ENCODE data around the gene ABCA1. TPM values are rescaled to one million over a fixed set of nuclear protein-coding genes. Genes with fewer than 3 reads are reported as not detected.
"Not testable (repeated sequence)": the region's sequence is repeated elsewhere in the genome, so short reads cannot be mapped to it uniquely, and the experiment has no call there.

The ABCA1 gene
- total RNA-seq: 4.3 TPM
- polyA plus RNA-seq: under 1 TPM; 0.14 to 0.85 (median 0.34) TPM

- Mint-ChIP-seq H3K4me3 (peak within 1 kb of the TSS; percentile 87 to 97 (median 90)), H3K4me1 (peaks cover 0 to 37% (median 20%) of the 10 kb centered on the region in 4 donors), H3K36me3 (no peaks in the 10 kb centered on the region), H3K27ac (peak within 1 kb of the TSS in 2 of 3 donors; percentile 65 to 84), H3K27me3 (peaks cover 36% of the 10 kb centered on the region), H3K9me3 (no peaks in the 10 kb centered on the region)
- DNase-seq: peak; percentile 44 to 88 (median 58)
- peaks cover 21% of the 10 kb centered on the region for H3K4me1 ChIP-seq (ENCODE audit: control insufficient read depth, insufficient read depth, low read length, poor library complexity, severe bottlenecking)
- H3K27me3 ChIP-seq (ENCODE audit: control insufficient read depth, insufficient read depth, low read length): peaks cover 8% of the 10 kb centered on the region
- H3K27ac ChIP-seq (ENCODE audit: insufficient read depth, low read length, poor library complexity, severe bottlenecking): no peak within 1 kb of the TSS
- H3K9me3 ChIP-seq (ENCODE audit: control insufficient read depth in 2 of 2, low read length in 2 of 2): no peaks in the 10 kb centered on the region
- peak; percentile 68 for ATAC-seq (ENCODE audit: low read depth in 2 of 2)
- peak within 1 kb of the TSS; percentile 74 for H3K4me3 ChIP-seq (ENCODE audit: low read depth, low read length)
- no peaks in the 10 kb centered on the region for H3K36me3 ChIP-seq (ENCODE audit: control insufficient read depth, insufficient read depth, low read length)
These were observed at the start of gene ABCA1 for GRCh38 chr9:104927912-104928740. Gene ABCA1 (minus strand): TSS chr9:104928155. CDS start chr9:104903679, 24,476 bp downstream.

GRCh38 chr9:104977580-104977979, 49.6 kb upstream of the ABCA1 start:
- Mint-ChIP-seq H3K36me3 (no peaks in the 10 kb centered on the region), H3K27me3 (peaks cover 19% of the 10 kb centered on the region), H3K9me3 (peaks cover 0 to 1% (median 0%) of the 10 kb centered on the region in 7 donors), H3K4me1 (peaks cover 0 to 3% (median 0%) of the 10 kb centered on the region in 4 donors), H3K4me3 (no peak overlapping the region), H3K27ac (no peak overlapping the region)
- H3K27ac ChIP-seq (ENCODE audit: insufficient read depth, low read length, poor library complexity, severe bottlenecking): no peak overlapping the region
- no peak overlapping the region for H3K4me3 ChIP-seq (ENCODE audit: low read depth, low read length)
- H3K36me3 ChIP-seq (ENCODE audit: control insufficient read depth, insufficient read depth, low read length): no peaks in the 10 kb centered on the region
- no peak for DNase-seq
- peaks cover 7% of the 10 kb centered on the region for H3K27me3 ChIP-seq (ENCODE audit: control insufficient read depth, insufficient read depth, low read length)
- H3K9me3 ChIP-seq (ENCODE audit: control insufficient read depth in 2 of 2, low read length in 2 of 2): no peaks in the 10 kb centered on the region
- H3K4me1 ChIP-seq (ENCODE audit: control insufficient read depth, insufficient read depth, low read length, poor library complexity, severe bottlenecking): no peaks in the 10 kb centered on the region
- no peak for ATAC-seq (ENCODE audit: low read depth in 2 of 2)

GRCh38 chr9:104977168-104977567, 49.2 kb upstream of the ABCA1 start:
- peaks cover 0 to 3% (median 0%) of the 10 kb centered on the region in 4 donors for H3K4me1 Mint-ChIP-seq
- Histone ChIP-seq H3K36me3 (ENCODE audit: control insufficient read depth, insufficient read depth, low read length) (no peaks in the 10 kb centered on the region), H3K4me3 (ENCODE audit: low read depth, low read length) (no peak overlapping the region), H3K9me3 (ENCODE audit: control insufficient read depth in 2 of 2, low read length in 2 of 2) (no peaks in the 10 kb centered on the region), H3K27me3 (ENCODE audit: control insufficient read depth, insufficient read depth, low read length) (peaks cover 7% of the 10 kb centered on the region), H3K27ac (ENCODE audit: insufficient read depth, low read length, poor library complexity, severe bottlenecking) (no peak overlapping the region), H3K4me1 (ENCODE audit: control insufficient read depth, insufficient read depth, low read length, poor library complexity, severe bottlenecking) (no peaks in the 10 kb centered on the region)
- H3K27me3 Mint-ChIP-seq: peaks cover 22% of the 10 kb centered on the region
- ATAC-seq (ENCODE audit: low read depth in 2 of 2) (no peak), DNase-seq (no peak)
- no peaks in the 10 kb centered on the region for H3K36me3 Mint-ChIP-seq
- H3K27ac Mint-ChIP-seq: no peak overlapping the region
- no peak overlapping the region for H3K4me3 Mint-ChIP-seq
- H3K9me3 Mint-ChIP-seq: peaks cover 0 to 1% (median 0%) of the 10 kb centered on the region in 7 donors

GRCh38 chr9:104975966-104976595, 48.1 kb upstream of the ABCA1 start:
- not testable (repeated sequence) for ATAC-seq (ENCODE audit: low read depth in 2 of 2); DNase-seq; H3K36me3 Mint-ChIP-seq; H3K4me3 ChIP-seq (ENCODE audit: low read depth, low read length); H3K36me3 ChIP-seq (ENCODE audit: control insufficient read depth, insufficient read depth, low read length); H3K27ac Mint-ChIP-seq; H3K27ac ChIP-seq (ENCODE audit: insufficient read depth, low read length, poor library complexity, severe bottlenecking); H3K27me3 ChIP-seq (ENCODE audit: control insufficient read depth, insufficient read depth, low read length); H3K4me1 Mint-ChIP-seq; H3K4me1 ChIP-seq (ENCODE audit: control insufficient read depth, insufficient read depth, low read length, poor library complexity, severe bottlenecking); H3K4me3 Mint-ChIP-seq; H3K9me3 ChIP-seq (ENCODE audit: control insufficient read depth in 2 of 2, low read length in 2 of 2); H3K9me3 Mint-ChIP-seq
- H3K27me3 Mint-ChIP-seq: peaks cover 29% of the 10 kb centered on the region

- peaks cover 43% of the 10 kb centered on the region for H3K27me3 Mint-ChIP-seq
- H3K27ac Mint-ChIP-seq: no peak overlapping the region
- H3K27ac ChIP-seq (ENCODE audit: insufficient read depth, low read length, poor library complexity, severe bottlenecking): no peak overlapping the region
- H3K4me3 ChIP-seq (ENCODE audit: low read depth, low read length): no peak overlapping the region
- no peaks in the 10 kb centered on the region for H3K36me3 ChIP-seq (ENCODE audit: control insufficient read depth, insufficient read depth, low read length)
- ATAC-seq (ENCODE audit: low read depth in 2 of 2): no peak
- no peak for DNase-seq
- H3K4me3 Mint-ChIP-seq: no peak overlapping the region
- peaks cover 0 to 1% (median 0%) of the 10 kb centered on the region in 7 donors for H3K9me3 Mint-ChIP-seq
- no peaks in the 10 kb centered on the region for H3K36me3 Mint-ChIP-seq
- no peaks in the 10 kb centered on the region for H3K9me3 ChIP-seq (ENCODE audit: control insufficient read depth in 2 of 2, low read length in 2 of 2)
- no peaks in the 10 kb centered on the region for H3K4me1 ChIP-seq (ENCODE audit: control insufficient read depth, insufficient read depth, low read length, poor library complexity, severe bottlenecking)
- H3K27me3 ChIP-seq (ENCODE audit: control insufficient read depth, insufficient read depth, low read length): peaks cover 7% of the 10 kb centered on the region
- peaks cover 0 to 3% (median 0%) of the 10 kb centered on the region in 4 donors for H3K4me1 Mint-ChIP-seq
These were observed 46.4 kb upstream of the ABCA1 start for GRCh38 chr9:104974053-104974962.

- Histone ChIP-seq H3K4me1 (ENCODE audit: control insufficient read depth, insufficient read depth, low read length, poor library complexity, severe bottlenecking) (peaks cover 10% of the 10 kb centered on the region), H3K4me3 (ENCODE audit: low read depth, low read length) (no peak overlapping the region), H3K36me3 (ENCODE audit: control insufficient read depth, insufficient read depth, low read length) (no peaks in the 10 kb centered on the region), H3K9me3 (ENCODE audit: control insufficient read depth in 2 of 2, low read length in 2 of 2) (no peaks in the 10 kb centered on the region), H3K27ac (ENCODE audit: insufficient read depth, low read length, poor library complexity, severe bottlenecking) (no peak overlapping the region), H3K27me3 (ENCODE audit: control insufficient read depth, insufficient read depth, low read length) (peaks cover 4% of the 10 kb centered on the region)
- Mint-ChIP-seq H3K36me3 (no peaks in the 10 kb centered on the region), H3K4me1 (peaks cover 0 to 12% (median 5%) of the 10 kb centered on the region in 4 donors), H3K9me3 (peaks cover 0 to 1% (median 0%) of the 10 kb centered on the region in 7 donors), H3K27ac (peak overlapping the region in 1 of 3 donors; percentile 0), H3K4me3 (no peak overlapping the region), H3K27me3 (peaks cover 42% of the 10 kb centered on the region)
- DNase-seq (no peak), ATAC-seq (ENCODE audit: low read depth in 2 of 2) (no peak)
These were observed 44.4 kb upstream of the ABCA1 start for GRCh38 chr9:104972242-104972866.

- H3K4me3 ChIP-seq (ENCODE audit: low read depth, low read length): no peak overlapping the region
- no peaks in the 10 kb centered on the region for H3K9me3 ChIP-seq (ENCODE audit: control insufficient read depth in 2 of 2, low read length in 2 of 2)
- no peak for DNase-seq
- H3K36me3 ChIP-seq (ENCODE audit: control insufficient read depth, insufficient read depth, low read length): no peaks in the 10 kb centered on the region
- Mint-ChIP-seq H3K27ac (no peak overlapping the region), H3K27me3 (peaks cover 42% of the 10 kb centered on the region), H3K4me1 (peaks cover 0 to 12% (median 5%) of the 10 kb centered on the region in 4 donors), H3K9me3 (no peaks in the 10 kb centered on the region), H3K4me3 (no peak overlapping the region), H3K36me3 (no peaks in the 10 kb centered on the region)
- ATAC-seq (ENCODE audit: low read depth in 2 of 2): no peak
- peaks cover 10% of the 10 kb centered on the region for H3K4me1 ChIP-seq (ENCODE audit: control insufficient read depth, insufficient read depth, low read length, poor library complexity, severe bottlenecking)
- peaks cover 4% of the 10 kb centered on the region for H3K27me3 ChIP-seq (ENCODE audit: control insufficient read depth, insufficient read depth, low read length)
- no peak overlapping the region for H3K27ac ChIP-seq (ENCODE audit: insufficient read depth, low read length, poor library complexity, severe bottlenecking)
These were observed 43.6 kb upstream of the ABCA1 start for GRCh38 chr9:104971511-104971910.

Measured in CD4-positive, CD25-positive, alpha-beta regulatory T cell (primary cell).